ENCODE measurements around the gene RARG. TPM values are rescaled to one million over a fixed set of nuclear protein-coding genes. Genes with fewer than 3 reads are reported as not detected.
"Not testable (repeated sequence)": the region's sequence is repeated elsewhere in the genome, so short reads cannot be mapped to it uniquely, and the experiment has no call there.

RARG gene
- total RNA-seq, 2 experiments from 2014 or later: 29.4 to 38.8 TPM

DNA sequence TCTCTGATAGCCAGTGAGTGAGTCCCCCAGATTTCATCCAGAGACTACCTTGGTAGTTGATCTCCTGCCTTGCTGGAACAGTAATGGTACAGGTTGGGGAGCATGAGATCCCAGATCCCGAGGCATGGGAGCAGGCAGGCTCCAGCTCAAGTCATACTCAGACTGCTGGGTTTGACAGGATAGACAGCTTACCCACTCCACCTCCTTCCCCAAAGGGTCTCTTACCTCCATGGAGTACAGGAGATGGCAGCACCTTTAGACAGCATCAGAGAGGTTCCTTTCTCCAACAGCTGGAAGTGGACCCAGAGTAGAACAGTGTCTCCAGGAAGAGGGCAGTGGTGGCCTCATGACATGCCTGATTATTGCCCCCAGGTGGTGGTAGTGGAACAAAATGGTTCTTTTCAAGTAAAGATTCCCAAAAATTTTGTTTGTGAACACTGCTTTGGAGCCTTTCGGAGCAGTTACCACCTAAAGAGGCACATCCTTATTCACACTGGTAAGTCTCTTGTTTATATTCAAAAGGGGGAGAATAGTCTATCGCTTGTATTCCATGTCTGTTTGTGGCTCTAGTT is 46.3 kb downstream of the RARG start:
- H3K36me3 Mint-ChIP-seq: peaks cover 57% of the 10 kb centered on the region
- no peak overlapping the region for H3K27ac Mint-ChIP-seq
- H3K4me1 Mint-ChIP-seq: peaks cover 38% of the 10 kb centered on the region
- DNase-seq: no peak
- CTCF ChIA-PET: interaction anchor here (0.7 to 1.6 kb wide), 7 partner anchors 9 to 68 kb away, joined by 3 read pairs; no protein-coding TSS in a partner anchor
- H3K4me3 Mint-ChIP-seq: no peak overlapping the region
- no peaks in the 10 kb centered on the region for H3K9me3 Mint-ChIP-seq (ENCODE audit: low read depth)
- ATAC-seq: no peak
- no peaks in the 10 kb centered on the region for H3K27me3 Mint-ChIP-seq

DNA sequence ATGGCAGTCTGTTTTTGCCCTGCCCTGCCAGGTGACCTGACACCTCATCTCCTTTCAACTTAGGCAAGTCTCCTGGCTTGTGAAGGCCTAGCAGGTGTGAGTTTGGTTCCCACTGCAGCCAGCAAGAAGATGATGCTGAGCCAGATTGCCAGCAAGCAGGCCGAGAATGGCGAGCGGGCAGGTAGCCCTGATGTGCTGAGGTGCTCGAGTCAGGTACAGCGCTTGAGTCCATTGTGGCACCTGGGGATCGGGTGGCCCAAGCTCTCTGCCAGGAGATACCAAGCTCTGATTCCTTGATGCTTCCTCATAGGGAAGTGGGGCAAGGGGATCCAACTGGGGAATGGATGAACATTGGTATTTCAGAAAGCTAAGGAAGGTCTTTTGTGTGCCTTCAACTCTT is 47.2 kb downstream of the RARG start:
- Mint-ChIP-seq H3K36me3 (peaks cover 51% of the 10 kb centered on the region), H3K27me3 (no peaks in the 10 kb centered on the region), H3K4me1 (peaks cover 33% of the 10 kb centered on the region), H3K9me3 (ENCODE audit: low read depth) (no peaks in the 10 kb centered on the region), H3K4me3 (no peak overlapping the region), H3K27ac (no peak overlapping the region)
- ATAC-seq (no peak), DNase-seq (no peak)
- CTCF ChIA-PET: interaction anchor here (0.7 to 1.6 kb wide), 6 partner anchors 13 to 69 kb away, joined by 3 read pairs; no protein-coding TSS in a partner anchor

DNA sequence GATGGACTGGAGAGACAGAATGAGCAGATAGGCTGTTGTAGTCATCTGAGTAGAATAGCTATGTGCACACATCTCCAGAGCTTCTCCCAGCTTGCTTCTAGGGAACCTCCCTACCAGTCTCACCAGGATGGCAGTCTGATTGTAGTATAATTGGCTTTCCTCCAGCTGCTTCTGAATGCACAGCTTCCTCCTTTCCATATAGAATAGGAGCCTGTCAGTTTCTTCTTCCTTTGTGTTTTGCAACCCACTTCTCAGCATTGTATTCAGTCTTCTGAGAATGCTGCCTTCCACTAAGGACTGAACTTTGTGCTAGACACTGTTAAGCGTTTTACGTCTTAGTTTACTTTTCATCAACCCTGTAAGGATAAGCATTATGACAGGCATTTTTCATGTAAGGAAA is 49.1 kb downstream of the RARG start:
- DNase-seq: no peak
- ATAC-seq: no peak
- Mint-ChIP-seq H3K4me1 (peaks cover 44% of the 10 kb centered on the region), H3K36me3 (peaks cover 48% of the 10 kb centered on the region), H3K4me3 (peak overlapping the region; percentile 85), H3K27me3 (no peaks in the 10 kb centered on the region), H3K9me3 (ENCODE audit: low read depth) (no peaks in the 10 kb centered on the region), H3K27ac (no peak overlapping the region)
- CTCF ChIA-PET: interaction anchor here (1.0 to 5.9 kb wide), 5 partner anchors 15 to 68 kb away, joined by 4 to 52 read pairs (median 19); no protein-coding TSS in a partner anchor

- ATAC-seq: no peak
- Mint-ChIP-seq H3K9me3 (ENCODE audit: low read depth) (no peaks in the 10 kb centered on the region), H3K36me3 (peaks cover 44% of the 10 kb centered on the region), H3K27ac (no peak overlapping the region), H3K27me3 (no peaks in the 10 kb centered on the region), H3K4me3 (peak overlapping the region; percentile 85), H3K4me1 (peaks cover 46% of the 10 kb centered on the region)
- CTCF ChIA-PET: interaction anchor here (1.0 to 5.9 kb wide), 9 partner anchors 13 to 105 kb away, joined by 3 to 52 read pairs (median 13); partner anchors contain the start of gene ESPL1
- DNase-seq: no peak
These were observed 50.1 kb downstream of the RARG start for GRCh38 chr12:53181935-53182334.

DNA sequence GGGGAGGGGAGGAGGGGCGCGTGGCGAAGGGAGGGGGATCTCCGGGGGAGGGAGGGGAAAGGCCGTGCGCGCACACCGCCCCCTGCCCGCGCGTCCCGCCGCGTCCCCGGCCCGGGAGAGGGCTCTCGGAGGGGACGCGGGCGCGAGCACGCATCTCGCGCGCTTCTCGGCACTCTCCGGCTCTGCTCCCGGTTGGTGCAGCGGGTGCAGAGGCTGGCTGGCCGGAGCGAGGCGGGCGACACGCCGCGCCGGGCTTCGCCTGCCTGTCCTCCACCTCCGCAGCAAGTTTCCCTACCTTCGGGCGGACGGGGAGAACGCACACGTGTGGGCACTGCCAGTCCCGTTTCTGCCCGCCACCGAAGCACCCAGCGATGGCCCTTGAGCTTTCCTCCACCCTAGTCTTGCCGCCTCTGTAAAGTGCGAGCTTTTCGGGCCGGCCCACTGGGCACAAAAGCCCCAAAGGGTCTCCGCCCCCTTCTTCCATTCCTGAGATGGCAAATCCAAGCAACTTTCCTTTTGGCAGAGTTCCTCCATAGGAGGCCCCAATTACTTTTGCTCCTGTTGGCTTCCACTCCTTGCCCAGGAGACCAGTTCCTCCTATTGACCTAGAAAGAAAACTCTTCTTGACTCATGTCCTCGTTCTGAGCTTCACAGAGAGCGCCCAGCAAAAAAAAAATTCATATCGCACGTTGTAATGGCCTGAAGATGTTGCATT is 50.9 kb downstream of the RARG start:
- peak; percentile 81 for DNase-seq
- CTCF ChIA-PET: interaction anchor here (0.6 to 5.9 kb wide), 22 partner anchors 9 to 164 kb away, joined by 3 to 52 read pairs (median 8); partner anchors contain the start of genes AAAS, ESPL1, PFDN5 and SOAT2
- no peaks in the 10 kb centered on the region for H3K9me3 Mint-ChIP-seq (ENCODE audit: low read depth)
- H3K27ac Mint-ChIP-seq: peak overlapping the region; percentile 98
- H3K27me3 Mint-ChIP-seq: no peaks in the 10 kb centered on the region
- H3K36me3 Mint-ChIP-seq: peaks cover 38% of the 10 kb centered on the region
- peak overlapping the region; percentile 85 for H3K4me3 Mint-ChIP-seq
- ATAC-seq: peak; percentile 54
- peaks cover 46% of the 10 kb centered on the region for H3K4me1 Mint-ChIP-seq

GRCh38 chr12:53180220-53180930 is 51.6 kb downstream of the RARG start, which contains the start of the genes CSAD and ZNF740:
CSAD (minus strand) TSS chr12:53180925; CDS start chr12:53173470, 7,455 bp downstream.
ZNF740 (plus strand) TSS chr12:53180722; CDS start chr12:53181984, 1,262 bp downstream.
- ATAC-seq: peak; percentile 98

GRCh38 chr12:53179687-53180219 is 52.3 kb downstream of the RARG start:
- Mint-ChIP-seq H3K4me1 (peaks cover 53% of the 10 kb centered on the region), H3K27ac (peak overlapping the region; percentile 98), H3K9me3 (ENCODE audit: low read depth) (no peaks in the 10 kb centered on the region), H3K27me3 (no peaks in the 10 kb centered on the region), H3K4me3 (peak overlapping the region; percentile 85), H3K36me3 (peaks cover 27% of the 10 kb centered on the region)
- DNase-seq (no peak), ATAC-seq (peak; percentile 16)
- CTCF ChIA-PET: interaction anchor here (0.6 to 5.9 kb wide), 17 partner anchors 15 to 329 kb away, joined by 3 to 52 read pairs (median 8); partner anchors contain the start of genes AAAS, ESPL1, PFDN5 and SOAT2

More at GRCh38 chr12:53180220-53180930, 51.6 kb downstream of the RARG start, which contains the start of the genes CSAD and ZNF740:
- Mint-ChIP-seq H3K4me3 (peak within 1 kb of the TSS; percentile 85), H3K4me1 (peaks cover 50% of the 10 kb centered on the region), H3K36me3 (peaks cover 32% of the 10 kb centered on the region), H3K27me3 (no peaks in the 10 kb centered on the region), H3K27ac (peak within 1 kb of the TSS; percentile 98), H3K9me3 (ENCODE audit: low read depth) (no peaks in the 10 kb centered on the region)
- peak; percentile 99 for DNase-seq
- CTCF ChIA-PET: interaction anchor here (0.6 to 5.9 kb wide), 21 partner anchors 10 to 243 kb away, joined by 3 to 52 read pairs (median 8); partner anchors contain the start of genes AAAS, ESPL1, PFDN5 and SOAT2

DNA sequence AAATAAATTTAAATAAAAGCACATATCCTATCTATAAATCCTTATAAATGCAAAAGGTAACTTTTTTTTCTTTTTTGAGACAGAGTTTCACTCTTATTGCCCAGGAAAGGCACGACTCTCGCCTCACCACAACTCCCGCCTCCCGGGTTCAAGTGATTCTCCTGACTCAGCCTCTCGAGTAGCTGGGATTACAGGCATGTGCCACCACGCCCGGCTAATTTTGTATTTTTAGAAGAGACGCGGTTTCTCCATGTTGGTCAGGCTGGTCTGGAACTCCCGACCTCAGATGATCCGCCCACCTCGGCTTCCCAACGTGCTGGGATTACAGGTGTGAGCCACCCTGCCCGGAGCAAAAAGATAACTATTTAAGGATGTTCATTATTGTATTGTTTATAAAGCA is 53.2 kb downstream of the RARG start:
- not testable (repeated sequence) for ATAC-seq; H3K9me3 Mint-ChIP-seq (ENCODE audit: low read depth); H3K27me3 Mint-ChIP-seq
- Mint-ChIP-seq H3K4me3 (peak overlapping the region; percentile 85), H3K4me1 (peaks cover 48% of the 10 kb centered on the region), H3K36me3 (peaks cover 19% of the 10 kb centered on the region), H3K27ac (peak overlapping the region; percentile 98)
- DNase-seq: peak; percentile 37
- CTCF ChIA-PET: interaction anchor here (0.8 to 5.9 kb wide), 8 partner anchors 20 to 330 kb away, joined by 3 to 52 read pairs (median 6); partner anchors contain the start of genes AAAS, ESPL1 and SOAT2

DNA sequence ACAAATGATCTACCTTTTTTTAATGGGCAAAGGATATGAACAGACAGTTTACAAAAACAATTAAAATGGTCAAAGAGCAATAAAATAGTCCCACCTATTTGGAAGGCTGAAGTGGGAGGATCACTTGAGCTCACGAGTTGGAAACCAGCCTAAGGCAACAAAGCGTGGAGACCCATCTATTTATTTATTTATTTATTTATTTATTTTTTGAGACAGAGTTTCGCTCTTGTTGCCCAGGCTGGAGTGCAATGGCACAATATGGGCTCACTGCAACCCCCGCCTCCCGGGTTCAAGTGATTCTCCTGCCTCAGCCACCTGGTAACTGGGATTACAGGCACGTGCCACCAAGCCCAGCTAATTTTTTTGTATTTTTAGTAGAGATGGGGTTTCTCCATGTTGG is 54.6 kb downstream of the RARG start:
- H3K4me1 Mint-ChIP-seq: peaks cover 39% of the 10 kb centered on the region
- not testable (repeated sequence) for H3K4me3 Mint-ChIP-seq

DNA sequence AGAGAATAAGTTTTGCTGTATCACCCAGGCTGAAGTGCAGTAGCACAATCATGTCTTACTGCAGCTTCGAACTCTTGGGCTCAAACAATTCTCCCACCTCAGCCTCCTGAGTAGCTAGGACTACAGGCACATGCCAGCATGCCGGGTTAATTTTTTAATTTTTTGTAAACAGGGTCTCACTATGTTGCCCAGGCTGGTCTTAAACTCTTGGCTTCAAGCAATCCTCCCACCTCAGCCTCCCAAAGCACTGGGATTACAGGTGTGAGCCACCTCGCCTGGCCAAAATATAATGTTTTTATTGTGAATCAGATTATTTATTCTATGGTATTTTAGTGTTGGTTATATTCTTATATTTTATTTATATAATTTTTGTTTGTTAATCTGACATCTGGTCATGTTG is 55.3 kb downstream of the RARG start:
- H3K27ac Mint-ChIP-seq: no peak overlapping the region

More for the DNA sequence above, 54.6 kb downstream of the RARG start:
- DNase-seq; H3K27me3 Mint-ChIP-seq; ATAC-seq; H3K27ac Mint-ChIP-seq; H3K9me3 Mint-ChIP-seq (ENCODE audit: low read depth): not testable (repeated sequence)
- CTCF ChIA-PET: interaction anchor here (0.7 to 5.9 kb wide), 6 partner anchors 8 to 167 kb away, joined by 3 to 33 read pairs (median 6); no protein-coding TSS in a partner anchor
- peaks cover 12% of the 10 kb centered on the region for H3K36me3 Mint-ChIP-seq

DNA sequence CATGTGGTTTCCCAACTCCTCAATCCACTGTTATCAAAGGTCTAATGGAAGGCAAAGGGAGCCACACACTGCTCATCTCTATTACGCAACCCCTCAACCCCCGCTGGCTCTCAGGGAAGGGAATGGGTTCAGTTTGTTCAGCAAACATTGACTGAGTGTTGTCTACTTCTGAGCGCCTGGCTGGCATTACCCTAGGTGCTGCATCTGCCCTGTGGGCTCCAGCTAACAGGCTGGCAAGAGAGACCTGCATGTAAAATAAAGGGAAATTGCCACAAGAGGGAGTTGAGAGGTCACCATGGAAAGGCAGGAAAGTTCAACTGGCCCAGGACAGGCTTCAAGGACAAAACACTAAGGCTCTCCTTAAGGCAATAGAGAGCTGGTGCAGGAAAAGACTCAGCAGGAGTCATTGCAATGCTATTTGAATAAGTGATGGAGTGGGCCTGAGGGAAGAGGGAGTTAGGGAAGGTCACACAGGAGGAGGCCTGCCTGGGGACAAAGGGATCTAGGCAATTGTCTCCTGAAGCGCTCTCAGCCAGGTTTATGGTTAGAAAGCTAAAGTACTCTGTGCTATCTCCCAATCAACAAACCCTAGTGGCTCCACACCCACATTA is 57.0 kb downstream of the RARG start:
- Mint-ChIP-seq H3K9me3 (ENCODE audit: low read depth) (no peaks in the 10 kb centered on the region), H3K36me3 (no peaks in the 10 kb centered on the region), H3K4me3 (no peak overlapping the region), H3K4me1 (peaks cover 26% of the 10 kb centered on the region), H3K27me3 (no peaks in the 10 kb centered on the region), H3K27ac (no peak overlapping the region)
- DNase-seq: no peak
- no peak for ATAC-seq
- CTCF ChIA-PET: interaction anchor here (1.0 to 9.2 kb wide), 8 partner anchors 12 to 170 kb away, joined by 3 to 63 read pairs (median 4); partner anchors contain the start of genes AAAS and PFDN5

More for the DNA sequence above, 55.3 kb downstream of the RARG start:
- ATAC-seq: no peak
- H3K4me1 Mint-ChIP-seq: peaks cover 32% of the 10 kb centered on the region
- H3K27me3 Mint-ChIP-seq: no peaks in the 10 kb centered on the region
- no peak for DNase-seq
- CTCF ChIA-PET: interaction anchor here (0.6 to 9.2 kb wide), 8 partner anchors 9 to 1149 kb away, joined by 3 to 63 read pairs (median 6); no protein-coding TSS in a partner anchor
- H3K9me3 Mint-ChIP-seq (ENCODE audit: low read depth): no peaks in the 10 kb centered on the region
- H3K4me3 Mint-ChIP-seq: no peak overlapping the region
- peaks cover 5% of the 10 kb centered on the region for H3K36me3 Mint-ChIP-seq
